ENCODE data around the gene VTI1A. TPM values are rescaled to one million over a fixed set of nuclear protein-coding genes. Genes with fewer than 3 reads are reported as not detected.

The VTI1A gene
- total and polyA plus RNA-seq, 9 of the 15 experiments (the other 6 are each of a cell fraction or from before 2014, with no cell fraction given) = 9.3 to 21.4 (median 16.0) TPM

DNA sequence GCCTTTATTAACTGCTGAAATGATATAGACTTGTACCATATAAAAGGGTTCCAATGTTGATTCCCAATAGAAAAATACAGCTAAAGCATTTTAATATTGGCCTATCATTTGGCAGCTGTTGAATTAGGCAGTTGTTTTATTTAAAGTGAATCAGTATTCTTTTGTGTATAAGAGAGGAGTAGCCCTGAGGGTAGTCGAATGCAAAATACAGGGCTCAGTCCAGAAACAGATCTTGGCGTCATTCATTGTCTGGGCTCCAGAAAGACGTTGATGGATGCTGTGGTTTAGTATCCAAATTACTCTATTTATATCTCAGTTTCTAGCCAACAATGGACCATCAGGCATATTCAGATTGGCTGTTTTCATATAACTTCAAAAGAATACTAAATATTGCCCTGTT is 193.6 kb downstream of the VTI1A start:
- 39% methylated on average over 3 of the region's 3 CpGs for WGBS (ENCODE audit: insufficient coverage, low coverage, missing lambda C conversion rate)
- H3K4me3 ChIP-seq = no peak overlapping the region
- no peak overlapping the region for H3K4me2 ChIP-seq (ENCODE audit: insufficient read depth, low read length)
- DNase-seq (ENCODE audit: extremely low read depth in 1 of 4, low spot score in 3 of 4) (no peak), ATAC-seq (no peak), FAIRE-seq (no peak)
- no peak overlapping the region for H2AFZ ChIP-seq (ENCODE audit: low read depth, low read length)
- H3K9me3 ChIP-seq (replicated peaks; ENCODE audit: control insufficient read depth, insufficient read depth, low read depth, low read length) = no peaks in the 10 kb centered on the region
- ChIA-PET CTCF (ENCODE audit: low intra/inter-chr PET ratio) (no interaction called here), POLR2A (interaction anchor here (0.6 kb wide), 1 partner anchor 9 kb away, joined by 3 read pairs; no protein-coding TSS in a partner anchor)
- H3K27ac ChIP-seq (ENCODE audit: extremely low read depth, low read depth, low read length) = no peak overlapping the region
- H3K36me3 ChIP-seq (ENCODE audit: control insufficient read depth, insufficient read depth, low read length) = no peaks in the 10 kb centered on the region
- H3K27me3 ChIP-seq (ENCODE audit: control insufficient read depth in 2 of 2, insufficient read depth in 2 of 2, low read length in 2 of 2) = no peaks in the 10 kb centered on the region
- no peaks in the 10 kb centered on the region for H3K79me2 ChIP-seq (ENCODE audit: control insufficient read depth, insufficient read depth, low read length)
- intact Hi-C loops (cut with micrococcal nuclease) = no loop called here
- H3K9me1 ChIP-seq (ENCODE audit: control insufficient read depth, insufficient read depth, low read length) = no peaks in the 10 kb centered on the region
- in situ Hi-C loops (cut with MboI) = no loop called here
- no peaks in the 10 kb centered on the region for H3K4me1 ChIP-seq (replicated peaks in 1 of 2; ENCODE audit: control insufficient read depth in 2 of 2, insufficient read depth in 2 of 2, low read length in 2 of 2)
- H3K9ac ChIP-seq (ENCODE audit: insufficient read depth in 1 of 2, low read depth in 2 of 2, low read length in 2 of 2) = no peak overlapping the region
- TF ChIP-seq HOMEZ (CRISPR knock-in tag; IDR thresholded peaks at IDR 0.05) = no peak
- TF ChIP-seq GTF2F1 (IDR thresholded peaks at IDR 0.05; ENCODE audit: low read depth, low read length) = no peak
- TF ChIP-seq SRSF7 (optimal IDR thresholded peaks at IDR 0.05; ENCODE audit: low read depth, low read length) = no peak
- TF ChIP-seq MEIS2 (IDR thresholded peaks at IDR 0.05; ENCODE audit: partially characterized antibody) = no peak
- no peak for TF ChIP-seq MXI1 (IDR thresholded peaks at IDR 0.05; ENCODE audit: low read depth, low read length)
- TF ChIP-seq ZBTB12 (CRISPR knock-in tag; IDR thresholded peaks at IDR 0.05) = no peak
- BruUV-seq (replicated peaks) = no TSS peak
- no peaks in the 10 kb centered on the region for H4K20me1 ChIP-seq (replicated peaks; ENCODE audit: control insufficient read depth, insufficient read depth, low read length)

Measured in K562 (cell line).